ENCODE results near the gene PLD5.
"Not testable (repeated sequence)": the region's sequence is repeated elsewhere in the genome, so short reads cannot be mapped to it uniquely, and the experiment has no call there.

The PLD5 gene

GRCh38 chr1:242426271-242426905, 98.1 kb downstream of the PLD5 start:
- DNase-seq (ENCODE audit: low read depth in 1 of 2, low spot score in 1 of 2), result no peak

DNA sequence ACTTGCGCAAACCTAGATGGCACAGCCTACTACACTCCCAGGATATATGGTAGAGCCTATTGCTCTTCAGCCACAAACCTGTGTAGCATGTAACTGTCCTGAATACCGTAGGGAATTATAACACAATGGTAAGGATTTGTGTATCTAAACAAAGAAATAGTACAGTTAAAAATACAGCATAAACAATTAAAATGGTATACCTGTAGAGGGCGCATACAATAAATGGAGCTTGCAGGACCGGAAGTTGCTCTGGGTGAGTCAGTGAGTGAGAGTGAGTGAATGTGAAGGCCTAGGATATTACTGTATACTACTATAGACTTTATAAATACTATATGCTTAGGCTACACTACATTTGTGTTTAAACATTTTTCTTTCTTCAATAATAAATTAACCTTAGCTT, 99.3 kb downstream of the PLD5 start:
- no peak for DNase-seq (ENCODE audit: low read depth in 1 of 2, low spot score in 1 of 2)

GRCh38 chr1:242416657-242417056, 107.8 kb downstream of the PLD5 start:
- DNase-seq (ENCODE audit: low read depth in 1 of 2, low spot score in 1 of 2), result no peak

DNA sequence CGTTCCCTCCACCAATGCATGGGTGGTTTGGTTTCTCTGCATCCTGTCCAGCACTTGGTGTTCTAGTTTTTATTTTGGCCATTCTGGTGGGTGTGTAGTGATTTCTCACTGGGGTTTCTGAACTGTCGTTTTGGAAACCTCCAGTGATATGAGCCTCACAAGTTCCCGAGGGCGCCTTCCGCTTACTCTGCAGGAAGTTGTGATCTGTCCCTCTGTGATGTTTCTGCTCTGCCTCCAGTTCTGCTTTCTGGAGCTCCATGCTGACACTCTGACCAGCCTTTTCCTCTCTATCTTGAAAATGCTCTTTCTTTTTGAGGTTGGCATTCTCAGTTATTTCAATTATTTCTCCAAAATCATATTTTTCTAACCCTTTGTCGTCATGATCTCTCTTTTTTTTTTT, 111.6 kb downstream of the PLD5 start:
- DNase-seq (ENCODE audit: low read depth in 1 of 2, low spot score in 1 of 2), result no peak

DNA sequence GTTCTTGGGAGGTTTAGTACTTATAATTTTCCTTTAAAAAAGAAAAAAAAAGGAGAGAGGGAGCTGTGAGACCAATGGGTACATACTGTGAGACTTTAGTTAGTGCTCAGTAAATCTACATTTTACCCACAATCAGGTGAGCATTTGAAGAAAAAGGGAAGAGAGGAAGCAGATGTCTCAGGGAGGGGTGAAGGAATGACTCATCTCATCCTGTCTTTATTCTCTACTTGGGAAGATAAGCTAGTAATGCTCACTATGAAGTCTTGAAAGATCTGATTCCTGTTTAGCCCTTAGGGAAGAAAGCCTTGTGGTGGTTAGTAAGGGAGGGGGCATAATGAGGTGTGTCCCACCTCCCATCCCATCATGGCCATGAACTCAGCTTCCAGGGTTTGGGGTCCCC, 112.6 kb downstream of the PLD5 start:
- DNase-seq (ENCODE audit: low read depth in 1 of 2, low spot score in 1 of 2), result no peak

DNA sequence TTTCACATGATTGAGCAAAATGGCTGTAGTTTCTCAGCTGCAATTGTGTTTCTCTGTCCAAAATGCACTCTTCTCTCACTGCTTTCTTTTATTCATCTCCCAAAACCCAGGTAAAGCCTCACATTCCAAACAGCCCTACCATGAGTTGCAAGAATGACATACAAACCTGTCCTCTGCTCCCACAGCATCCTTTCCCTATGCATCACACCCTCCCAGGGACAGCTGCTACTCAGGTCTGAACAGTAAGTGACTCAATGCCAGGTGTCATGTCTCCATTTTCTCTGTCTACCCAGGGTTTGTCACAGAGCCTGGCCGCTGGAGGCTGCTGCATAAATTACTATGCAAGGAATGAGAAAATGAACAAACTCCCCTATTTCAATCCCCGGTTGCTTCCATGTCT, 118.5 kb downstream of the PLD5 start:
- DNase-seq (ENCODE audit: low read depth in 1 of 2, low spot score in 1 of 2), result no peak

- DNase-seq (ENCODE audit: low read depth in 1 of 2, low spot score in 1 of 2), result no peak
Observed at GRCh38 chr1:242404296-242404695, 120.2 kb downstream of the PLD5 start.

DNA sequence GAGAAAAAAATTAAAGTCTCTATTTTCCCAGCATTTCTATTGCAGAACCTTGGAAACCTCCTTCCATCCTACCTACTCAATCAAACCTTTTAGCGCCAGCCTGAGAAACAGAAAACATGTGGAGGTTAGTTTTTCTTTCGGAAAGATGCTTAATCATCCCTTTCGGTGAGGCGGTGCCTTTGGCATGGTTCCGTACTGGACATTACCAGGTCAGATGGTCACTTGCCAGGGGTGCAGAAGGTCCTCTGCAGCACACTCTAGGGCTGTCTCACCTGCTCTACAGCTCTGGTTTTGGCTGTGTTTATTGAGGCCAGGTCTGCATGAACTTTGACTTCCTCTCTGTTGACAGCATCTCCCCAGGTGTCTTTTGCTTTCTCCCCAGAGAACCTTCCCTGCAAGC, 121.5 kb downstream of the PLD5 start:
- DNase-seq (ENCODE audit: low read depth in 1 of 2, low spot score in 1 of 2), result no peak

DNA sequence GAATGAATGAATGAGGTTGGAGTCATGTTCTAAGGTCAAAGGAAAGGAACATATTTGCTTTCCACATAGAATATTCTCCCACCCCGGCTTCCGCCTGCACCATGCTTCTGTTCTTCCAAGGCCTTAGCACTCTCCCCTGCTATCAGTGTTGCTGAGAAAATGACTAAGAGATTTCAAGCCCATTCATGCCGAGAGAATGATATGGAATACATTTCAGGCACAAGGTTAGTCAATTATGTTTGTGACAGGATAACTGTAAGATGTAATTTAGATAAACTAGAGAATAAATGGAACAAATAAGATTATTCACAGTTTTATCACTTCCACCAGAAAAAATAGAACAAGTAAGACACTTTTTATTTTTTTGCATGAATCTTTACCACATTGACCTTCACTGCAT, 122.6 kb downstream of the PLD5 start:
- DNase-seq (ENCODE audit: low read depth in 1 of 2, low spot score in 1 of 2), result no peak

DNA sequence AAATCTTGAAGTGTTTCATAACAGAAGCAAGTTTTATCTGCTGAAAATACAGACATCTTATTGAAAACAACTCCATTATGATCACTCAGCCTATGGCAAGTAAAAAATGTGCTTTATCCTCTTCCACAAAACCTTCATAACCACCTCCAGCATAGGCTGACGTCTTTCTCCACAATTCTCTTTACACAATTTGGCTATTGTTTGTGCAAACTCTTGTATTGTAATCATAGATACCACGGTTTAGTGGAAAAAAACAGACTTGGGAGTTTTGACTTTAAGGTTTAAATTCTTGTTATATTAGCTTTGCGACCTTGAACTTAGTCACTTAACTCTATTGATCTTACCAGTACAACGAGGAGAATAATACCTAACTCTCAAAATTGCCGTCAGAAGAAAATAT, 126.1 kb downstream of the PLD5 start:
- DNase-seq (ENCODE audit: low read depth in 1 of 2, low spot score in 1 of 2), result no peak

DNA sequence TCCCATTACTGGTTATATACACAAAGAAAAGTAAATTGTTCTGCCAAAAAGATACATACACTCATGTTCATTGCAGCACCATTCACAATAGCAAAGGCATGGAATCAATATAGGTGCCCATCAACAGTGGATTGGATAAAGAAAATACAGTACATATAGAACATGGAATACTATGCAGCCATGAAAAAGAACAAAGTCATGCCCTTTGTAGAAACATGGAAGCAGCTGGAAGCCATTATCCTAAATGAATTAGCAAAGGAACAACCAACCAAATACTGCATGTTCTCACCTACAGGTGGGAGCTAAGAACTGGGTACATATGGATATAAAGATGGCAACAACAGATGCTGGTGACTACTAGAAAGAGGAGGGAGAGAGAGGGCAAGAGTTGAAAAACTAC, 132.6 kb downstream of the PLD5 start:
- no peak for DNase-seq (ENCODE audit: low read depth in 1 of 2, low spot score in 1 of 2)

- not testable (repeated sequence) for DNase-seq (ENCODE audit: low read depth in 1 of 2, low spot score in 1 of 2)
Observed at GRCh38 chr1:242376121-242376520, 148.4 kb downstream of the PLD5 start.

GRCh38 chr1:242350446-242350845, 174.1 kb downstream of the PLD5 start:
- DNase-seq (ENCODE audit: low read depth in 1 of 2, low spot score in 1 of 2), result not testable (repeated sequence)

DNA sequence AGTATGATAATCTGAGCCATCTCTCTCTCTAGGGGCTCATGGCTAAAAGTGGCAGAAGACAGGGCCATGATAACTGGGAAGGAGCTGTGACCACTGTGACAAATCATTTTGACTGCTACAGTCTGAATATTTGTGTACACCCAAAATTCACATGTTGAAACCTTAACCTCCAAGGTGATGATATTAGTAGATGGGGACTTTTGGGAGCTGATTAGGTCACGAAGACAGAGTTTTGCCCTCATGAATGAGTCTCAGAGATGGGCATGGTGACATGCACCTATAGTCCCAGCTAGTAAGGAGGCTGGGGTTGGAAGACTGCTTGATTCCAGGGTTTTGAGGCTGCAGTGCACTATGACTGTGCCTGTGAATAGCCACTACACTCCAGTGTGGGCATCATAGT, 174.9 kb downstream of the PLD5 start:
- no peak for DNase-seq (ENCODE audit: low read depth in 1 of 2, low spot score in 1 of 2)

GRCh38 chr1:242330865-242331264, 193.6 kb downstream of the PLD5 start:
- not testable (repeated sequence) for DNase-seq (ENCODE audit: low read depth in 1 of 2, low spot score in 1 of 2)

GRCh38 chr1:242327381-242327780, 197.1 kb downstream of the PLD5 start:
- not testable (repeated sequence) for DNase-seq (ENCODE audit: low read depth in 1 of 2, low spot score in 1 of 2)

GRCh38 chr1:242321981-242322380, 202.5 kb downstream of the PLD5 start:
- not testable (repeated sequence) for DNase-seq (ENCODE audit: low read depth in 1 of 2, low spot score in 1 of 2)

DNA sequence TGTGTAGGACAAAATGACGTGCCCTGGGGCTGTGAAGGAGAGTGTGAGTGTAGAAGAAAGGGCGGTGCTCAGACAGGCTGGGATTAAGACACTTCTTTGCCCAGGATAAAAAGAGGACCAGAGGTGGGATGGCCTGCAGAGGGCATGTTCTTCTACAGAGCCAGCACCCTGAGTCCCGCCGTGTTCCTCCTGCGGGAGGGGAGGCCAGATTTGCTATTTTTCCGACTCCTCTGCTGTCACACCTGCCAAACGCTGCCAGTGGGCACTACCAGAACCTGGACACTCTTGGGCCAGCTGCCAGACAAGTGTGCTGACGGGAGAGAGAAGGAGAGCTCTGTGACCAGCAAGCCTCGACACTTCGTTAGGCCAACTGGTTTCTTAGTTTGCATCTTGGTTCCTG, 206.4 kb downstream of the PLD5 start:
- DNase-seq (ENCODE audit: low read depth in 1 of 2, low spot score in 1 of 2), result no peak

DNA sequence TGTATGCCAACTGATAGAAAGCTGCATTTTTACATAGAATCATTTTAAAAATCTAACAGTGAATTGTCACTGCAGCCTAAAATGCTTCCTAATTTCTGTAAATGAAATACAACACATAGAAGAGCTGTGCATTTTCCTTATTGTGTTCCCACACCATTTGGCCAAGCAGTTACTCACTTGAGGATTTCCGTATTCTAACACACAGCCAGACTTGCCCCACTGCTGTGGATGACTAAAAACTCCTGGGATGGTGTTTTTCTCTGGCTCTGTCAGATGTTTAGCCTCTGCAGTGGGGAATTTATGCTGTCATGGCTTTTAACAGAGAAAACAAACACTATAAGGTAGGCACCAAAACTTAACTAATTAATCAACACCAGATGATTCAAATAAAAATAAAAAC, 209.6 kb downstream of the PLD5 start:
- DNase-seq (ENCODE audit: low read depth in 1 of 2, low spot score in 1 of 2), result not testable (repeated sequence)

- not testable (repeated sequence) for DNase-seq (ENCODE audit: low read depth in 1 of 2, low spot score in 1 of 2)
Observed at GRCh38 chr1:242314085-242314649, 210.3 kb downstream of the PLD5 start.

GRCh38 chr1:242308681-242309080, 215.8 kb downstream of the PLD5 start:
- not testable (repeated sequence) for DNase-seq (ENCODE audit: low read depth in 1 of 2, low spot score in 1 of 2)

DNA sequence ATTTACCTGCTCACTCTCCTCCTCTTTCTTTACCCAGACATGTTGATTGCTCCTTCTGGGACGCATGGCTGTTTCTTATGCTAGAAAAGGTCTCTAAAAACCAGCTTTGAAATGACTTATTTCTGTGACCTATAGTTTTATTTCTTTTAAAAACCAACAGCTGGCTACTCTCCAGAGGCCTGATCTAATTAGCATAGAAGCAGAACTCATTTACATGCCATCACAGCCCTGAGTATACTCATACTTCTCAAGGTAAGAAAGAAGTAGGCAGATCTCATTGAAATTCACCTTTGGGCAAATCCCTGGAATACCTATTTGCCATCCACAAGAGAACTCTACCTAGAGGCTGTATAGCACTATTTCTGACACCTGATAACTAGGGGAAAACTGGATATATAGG, 230.7 kb downstream of the PLD5 start:
- not testable (repeated sequence) for DNase-seq (ENCODE audit: low read depth in 1 of 2, low spot score in 1 of 2)

DNA sequence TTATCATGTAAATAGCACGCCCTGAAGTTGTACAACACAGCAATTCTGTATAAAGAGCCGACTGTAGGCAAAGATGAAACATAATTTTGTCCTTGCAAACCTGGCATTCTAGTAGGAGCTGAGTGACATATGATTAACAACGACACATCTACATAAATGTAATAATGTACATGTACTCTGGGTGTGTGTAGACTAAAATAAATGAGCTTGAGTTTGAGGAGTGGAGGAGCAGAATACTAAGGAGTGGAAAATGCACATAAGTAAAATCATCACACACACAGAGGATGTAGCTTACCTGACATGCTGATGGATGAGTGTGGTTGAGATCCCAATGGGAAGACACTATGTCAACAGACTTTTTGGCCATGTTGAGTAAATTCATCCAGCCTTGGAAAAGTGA, 236.4 kb downstream of the PLD5 start:
- DNase-seq (ENCODE audit: low read depth in 1 of 2, low spot score in 1 of 2), result not testable (repeated sequence)
